ENCODE measurements around the gene UBE2S. TPM values are rescaled to one million over a fixed set of nuclear protein-coding genes. Genes with fewer than 3 reads are reported as not detected.

Gene UBE2S
- total and polyA plus RNA-seq, 2 of the 8 experiments (the other 6 are each of a cell fraction or from before 2014, with no cell fraction given) = 398 to 530 TPM

DNA sequence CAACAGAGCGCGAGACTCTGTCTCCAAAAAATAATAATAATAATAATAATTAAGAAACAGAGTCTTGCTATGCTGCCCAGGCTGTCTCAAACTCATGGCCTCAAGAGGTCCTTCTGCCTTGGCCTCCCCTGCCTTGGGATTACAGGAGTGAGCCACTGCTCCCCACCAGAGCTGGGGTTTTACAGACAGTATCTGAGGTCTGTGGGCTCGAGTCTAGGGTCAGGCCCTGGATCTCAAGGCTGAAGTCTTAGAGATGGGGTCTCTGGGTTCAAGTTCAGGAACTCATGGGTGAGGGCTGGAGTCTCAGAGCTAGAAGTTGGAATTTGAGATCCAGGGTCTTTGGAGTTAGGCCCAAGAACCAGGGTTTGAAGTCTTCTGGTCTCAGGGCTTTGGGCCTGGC, 40.8 kb downstream of the UBE2S start (continued):
- no peak for TF ChIP-seq ATF2 (IDR thresholded peaks at IDR 0.05; ENCODE audit: low read length)
- TF ChIP-seq KDM5A (IDR thresholded peaks at IDR 0.05; ENCODE audit: low read length) = no peak

All from H1 (cell line).